Stimulated activated CD8-positive, alpha-beta memory T cell treated with anti-CD3 and anti-CD28 coated beads, Interleukin-15, amount 100 ng/mL, for 24 hours (primary cell): ENCODE measurements around the gene FBLN1.
"Not testable (repeated sequence)": the region's sequence is repeated elsewhere in the genome, so short reads cannot be mapped to it uniquely, and the experiment has no call there.

Source experiments
- DNase-seq: peaks from one replicate; pipeline ENCODE4 v3.0.0-alpha.2; 2020; ENCODE audit warnings: low read depth

FBLN1 gene

DNA sequence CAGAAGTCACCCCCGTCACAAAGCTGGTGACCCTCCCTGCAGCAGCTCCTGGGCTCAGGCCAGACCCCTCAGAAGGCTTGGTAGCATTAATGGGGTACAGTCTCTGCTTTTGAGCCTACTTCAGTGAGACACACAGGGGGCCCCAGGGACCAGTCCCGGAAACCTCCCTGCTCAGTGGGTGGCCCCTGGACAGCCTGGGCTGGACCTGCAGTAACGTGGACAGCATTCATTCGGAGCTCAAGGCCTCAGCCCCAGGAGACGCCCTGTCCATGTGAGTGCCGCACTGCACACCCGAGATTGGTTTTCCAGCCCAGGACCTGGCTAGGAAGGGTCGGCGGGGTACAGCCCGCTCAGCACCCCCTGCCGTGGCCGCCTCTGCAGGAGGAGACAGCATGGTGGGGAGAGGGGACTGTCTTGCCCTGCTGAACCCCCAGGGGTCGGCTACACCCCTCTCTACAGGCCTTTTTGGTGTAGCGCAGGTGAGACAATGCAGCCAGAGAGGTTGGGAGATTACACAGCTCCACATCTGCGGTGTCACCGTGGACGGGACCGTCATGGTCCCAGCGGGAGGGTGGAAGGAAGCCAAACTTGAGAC lies 83.4 kb downstream of the FBLN1 start:
- no peak for DNase-seq

GRCh38 chr22:45586651-45587405 lies 84.1 kb downstream of the FBLN1 start:
- no peak for DNase-seq

DNA sequence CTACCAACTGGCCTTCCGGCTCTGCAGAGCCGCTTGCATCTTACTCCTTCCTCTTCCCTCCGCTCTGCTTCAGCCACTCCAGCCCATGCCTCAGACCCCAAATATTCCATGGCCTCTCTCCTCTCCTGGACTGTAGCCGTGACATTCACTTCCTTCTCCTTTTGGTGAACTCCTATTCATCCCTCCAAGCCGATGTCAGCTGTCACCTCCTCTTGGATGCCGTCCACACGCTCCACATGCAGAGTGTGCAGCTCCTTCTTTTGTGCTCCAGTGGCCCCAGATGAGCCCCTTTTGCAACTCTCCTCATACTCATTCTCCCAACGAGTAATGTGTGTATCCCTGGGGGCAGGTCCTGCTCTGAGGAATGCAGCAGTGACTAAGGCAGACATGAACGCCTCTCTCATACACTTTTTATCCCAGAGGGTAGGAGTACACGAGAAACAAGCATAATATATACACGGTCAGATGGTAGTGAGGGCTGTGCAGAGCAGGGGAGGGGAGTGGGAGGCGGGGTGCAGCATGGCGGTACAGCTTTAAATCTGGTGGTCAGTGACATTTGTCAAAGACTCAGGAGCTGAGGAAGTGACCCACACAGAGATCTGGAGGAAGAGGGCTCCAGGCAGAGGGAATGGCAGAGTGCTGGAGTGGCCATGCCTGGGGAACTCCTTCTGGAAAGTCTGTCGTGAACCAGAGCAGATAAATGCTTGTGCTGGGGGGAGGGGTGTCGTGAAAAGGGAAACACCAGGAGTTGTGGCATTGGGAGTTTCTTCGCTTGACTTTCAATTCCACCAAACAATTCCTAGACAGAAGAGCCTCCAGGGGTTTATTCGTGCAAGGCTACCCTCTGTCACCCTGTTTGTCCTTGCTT lies 85.2 kb downstream of the FBLN1 start:
- DNase-seq, result no peak

GRCh38 chr22:45589556-45589955 lies 86.9 kb downstream of the FBLN1 start:
- DNase-seq, result no peak

- no peak for DNase-seq
Measured at GRCh38 chr22:45590262-45590661, 87.6 kb downstream of the FBLN1 start.

- DNase-seq, result not testable (repeated sequence)
Measured at GRCh38 chr22:45591633-45592213, 89.0 kb downstream of the FBLN1 start.

- DNase-seq, result no peak
Measured at GRCh38 chr22:45594123-45594941, 91.6 kb downstream of the FBLN1 start.

GRCh38 chr22:45597460-45598192 lies 94.9 kb downstream of the FBLN1 start:
- no peak for DNase-seq

- no peak for DNase-seq
Measured at GRCh38 chr22:45598596-45599217, 96.0 kb downstream of the FBLN1 start.

DNA sequence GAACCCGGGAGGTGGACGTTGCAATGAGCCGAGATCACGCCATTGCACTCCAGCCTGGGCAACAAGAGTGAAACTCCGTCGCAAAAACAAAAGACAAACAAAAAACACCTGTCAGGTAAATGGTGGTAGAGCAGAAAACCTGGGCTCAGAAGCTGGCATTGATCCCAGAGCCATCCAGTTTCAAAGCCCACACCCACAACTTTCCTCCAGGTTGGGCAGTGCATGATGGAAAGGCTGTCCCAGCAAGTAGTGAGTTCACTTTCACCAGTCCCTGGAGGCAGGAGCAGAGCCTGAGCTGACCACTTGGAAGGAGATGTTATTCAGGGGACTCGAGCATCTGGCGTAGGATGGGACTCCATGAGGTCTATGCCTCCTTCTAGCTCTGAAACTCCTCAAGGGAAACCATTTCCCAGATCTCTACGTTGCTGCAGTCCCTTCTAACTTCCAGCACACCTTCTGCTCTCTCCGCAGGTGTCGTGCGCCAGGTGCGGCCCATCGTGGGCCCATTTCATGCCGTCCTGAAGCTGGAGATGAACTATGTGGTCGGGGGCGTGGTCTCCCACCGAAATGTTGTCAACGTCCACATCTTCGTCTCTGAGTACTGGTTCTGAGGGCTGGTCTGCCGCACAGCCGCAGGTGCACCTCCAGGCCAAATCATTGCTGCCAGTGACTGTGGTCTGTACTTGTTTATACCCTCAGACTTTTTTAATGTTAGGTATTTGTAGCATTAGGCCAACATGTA lies 97.3 kb downstream of the FBLN1 start:
- DNase-seq, result no peak

GRCh38 chr22:45600790-45601730 lies 98.4 kb downstream of the FBLN1 start:
- DNase-seq, result no peak

- no peak for DNase-seq
Measured at GRCh38 chr22:45602004-45602733, 99.5 kb downstream of the FBLN1 start.

- DNase-seq, result no peak
Measured at GRCh38 chr22:45602824-45603595, 100.3 kb downstream of the FBLN1 start.

- no peak for DNase-seq
Measured at GRCh38 chr22:45603619-45604018, 100.9 kb downstream of the FBLN1 start.

- DNase-seq, result not testable (repeated sequence)
Measured at GRCh38 chr22:45608045-45608444, 105.4 kb downstream of the FBLN1 start.

- no peak for DNase-seq
Measured at GRCh38 chr22:45608763-45609180, 106.1 kb downstream of the FBLN1 start.

DNA sequence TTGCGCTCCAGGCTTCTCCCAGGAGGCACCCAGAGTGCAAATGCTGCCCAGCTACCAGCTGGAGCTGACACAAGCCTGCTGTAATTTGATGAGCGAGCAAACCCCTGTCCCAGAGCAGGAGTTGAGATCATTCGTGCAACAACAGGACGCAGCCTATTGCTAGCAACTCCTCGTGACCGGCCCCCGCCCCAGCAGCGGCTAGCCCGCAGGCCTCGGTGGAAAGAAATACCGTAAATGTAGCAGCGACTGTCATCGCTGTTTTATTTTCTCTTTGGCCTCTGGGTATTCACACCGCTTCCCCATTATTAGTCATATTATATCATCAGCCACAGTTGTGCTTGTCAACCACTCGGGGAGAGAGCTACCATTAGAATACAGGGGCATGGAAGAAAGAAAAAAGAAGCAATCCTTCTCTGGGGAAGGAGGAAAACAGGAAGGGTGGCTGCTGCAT lies 109.8 kb downstream of the FBLN1 start:
- no peak for DNase-seq
